GM19193 (cell line): ENCODE data around the gene DIS3L2.

Experiments used
- POLR2A ChIP-seq: IDR thresholded peaks from 4 replicates; pipeline ENCODE4 v1.6.1; 2011; ENCODE audit not compliant: insufficient read depth, insufficient read length; ENCODE audit errors: extremely low read depth

Gene DIS3L2

GRCh38 chr2:232138441-232138840 lies 176.9 kb downstream of the DIS3L2 start:
- no peak for TF ChIP-seq POLR2A

- TF ChIP-seq POLR2A, result no peak
Observed at GRCh38 chr2:232139171-232139594, 177.7 kb downstream of the DIS3L2 start.

DNA sequence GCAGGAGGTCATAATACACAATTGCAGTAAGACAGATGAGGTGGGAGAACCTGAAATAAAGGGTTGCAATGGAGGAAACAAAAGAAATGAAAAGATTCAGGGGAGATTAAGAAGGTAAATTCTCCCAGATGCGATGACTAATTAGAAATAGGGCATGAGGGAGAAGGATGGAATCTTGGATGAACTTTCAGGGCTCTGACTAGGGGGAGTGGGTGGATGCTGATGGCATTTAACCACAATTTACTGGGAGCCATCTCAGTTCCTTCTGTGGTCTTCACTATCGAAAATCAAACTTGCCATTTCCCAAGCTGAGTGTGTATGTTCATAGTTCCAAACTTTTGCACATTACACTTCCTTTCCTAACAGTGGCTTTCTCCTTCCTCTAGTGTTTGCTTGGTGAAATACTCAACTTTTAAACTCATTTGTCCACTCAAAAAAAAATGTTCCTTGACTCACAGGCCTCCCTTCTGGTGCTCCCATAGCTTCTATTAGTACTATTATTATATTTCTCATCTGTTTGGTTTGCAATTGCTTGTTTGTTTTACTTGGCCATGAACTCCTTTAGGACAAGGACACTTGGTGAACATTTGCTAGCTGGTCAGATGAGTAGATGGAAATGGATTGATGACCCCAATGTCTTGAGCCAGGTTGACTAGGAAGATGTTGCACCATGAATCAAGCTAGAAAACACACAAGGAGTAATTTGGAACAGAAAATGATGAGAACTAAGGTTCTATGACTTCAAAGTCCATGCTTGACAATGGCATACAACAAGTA lies 178.5 kb downstream of the DIS3L2 start:
- TF ChIP-seq POLR2A, result no peak

DNA sequence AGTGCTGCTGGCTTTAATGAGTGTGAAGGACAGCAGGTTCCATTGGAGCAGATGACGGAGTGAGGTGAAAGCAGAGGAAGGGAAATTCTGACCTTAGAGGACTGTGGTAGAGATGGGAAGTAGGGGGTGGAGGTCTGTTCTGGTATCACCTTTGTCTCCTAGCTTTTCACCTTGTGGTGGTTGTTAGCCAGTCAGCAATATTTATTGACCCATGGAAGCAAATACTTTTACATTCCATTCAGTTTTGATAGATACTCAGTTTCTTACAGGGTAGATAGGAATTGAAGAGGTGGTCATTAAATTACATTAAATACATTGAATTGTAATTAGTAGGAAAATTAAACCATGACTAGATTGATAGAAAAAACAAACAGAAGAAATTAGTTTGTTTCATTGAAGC lies 180.1 kb downstream of the DIS3L2 start:
- TF ChIP-seq POLR2A, result no peak

DNA sequence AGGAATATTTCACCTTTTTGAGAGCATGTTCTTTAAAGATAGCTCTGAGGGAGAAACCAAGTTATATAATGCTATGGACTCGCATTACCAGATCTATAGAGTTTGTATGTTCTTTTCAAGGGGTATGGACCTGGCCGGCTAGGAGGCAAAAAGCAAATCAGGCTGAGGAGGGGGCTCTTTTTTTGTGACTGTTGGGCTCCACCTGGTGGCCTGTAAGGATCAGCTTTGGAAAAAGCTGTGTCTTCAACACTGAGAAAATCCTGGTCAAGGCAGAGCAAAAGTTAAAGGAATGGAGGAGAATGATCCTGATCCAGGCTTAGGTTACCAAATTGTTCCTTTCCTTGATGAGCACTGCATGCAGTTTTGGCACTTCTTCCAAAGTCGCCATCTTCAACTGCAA lies 180.5 kb downstream of the DIS3L2 start:
- TF ChIP-seq POLR2A, result no peak

DNA sequence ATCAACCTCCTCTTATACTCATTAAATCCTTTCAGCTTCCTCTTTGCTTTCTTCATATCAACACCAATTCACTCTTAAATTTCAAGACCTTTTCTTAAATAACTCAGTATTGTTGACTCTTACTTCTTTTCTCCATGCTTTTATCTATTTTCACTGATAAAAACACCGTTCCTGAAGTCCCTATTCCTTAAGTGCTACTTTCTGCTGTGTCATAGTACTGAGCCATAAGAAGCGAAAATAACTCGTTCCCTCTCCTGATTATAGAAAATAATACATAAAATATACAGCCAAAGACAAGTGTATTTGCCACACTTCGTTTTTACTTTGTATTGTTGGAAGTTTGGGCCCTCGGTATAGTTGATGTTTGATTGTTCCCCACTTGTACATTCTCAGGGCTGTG lies 181.0 kb downstream of the DIS3L2 start:
- TF ChIP-seq POLR2A, result no peak

DNA sequence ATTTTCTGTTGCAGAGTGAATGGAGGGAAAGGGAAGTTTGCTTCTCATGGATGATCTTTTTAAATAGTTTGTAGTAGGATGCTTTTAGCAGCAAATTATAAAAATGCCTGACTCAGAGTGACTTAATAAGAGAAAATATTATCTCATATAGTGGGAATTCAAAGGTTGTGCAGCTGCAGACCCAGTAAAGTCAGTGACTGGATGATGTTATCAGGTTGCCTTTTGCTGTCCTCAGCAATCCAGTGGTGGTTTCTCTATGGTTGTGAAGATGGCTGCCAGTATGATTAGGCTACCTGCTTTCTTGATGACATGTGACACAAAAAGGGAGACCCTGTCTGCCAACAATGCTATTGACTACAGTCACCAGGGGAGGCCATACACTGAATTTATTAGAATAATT lies 184.8 kb downstream of the DIS3L2 start:
- TF ChIP-seq POLR2A, result no peak

DNA sequence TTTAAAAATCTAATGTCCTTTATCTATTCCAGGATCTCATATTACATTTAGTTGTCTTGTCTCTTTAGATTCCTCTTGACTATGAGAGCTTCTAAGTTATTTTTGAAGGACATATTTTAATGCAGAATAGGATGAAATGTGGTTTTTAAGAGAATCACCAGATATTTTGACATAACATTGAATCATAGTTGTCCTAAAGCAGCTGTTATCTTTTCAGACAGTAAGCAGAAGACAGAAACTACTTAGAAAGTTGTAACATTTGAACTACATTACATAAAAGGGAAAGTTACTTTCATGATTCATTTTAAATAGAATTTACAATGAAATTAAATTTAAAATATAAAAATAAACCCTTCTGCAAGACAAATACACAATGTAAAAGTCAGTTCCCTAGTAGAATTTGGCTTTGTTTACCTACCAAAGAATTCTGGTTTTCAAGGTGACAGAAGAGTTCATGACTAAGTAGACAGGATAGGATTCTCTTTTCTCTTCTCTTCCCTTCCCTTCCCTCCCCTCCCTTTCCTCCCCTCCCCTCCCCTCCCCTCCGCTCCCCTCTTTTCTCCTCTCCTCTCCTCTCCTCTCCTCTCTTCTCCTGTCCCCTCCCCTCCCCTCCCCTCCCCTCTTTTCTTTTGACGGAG lies 186.0 kb downstream of the DIS3L2 start:
- no peak for TF ChIP-seq POLR2A

- no peak for TF ChIP-seq POLR2A
Observed at GRCh38 chr2:232162187-232162586, 200.7 kb downstream of the DIS3L2 start.

DNA sequence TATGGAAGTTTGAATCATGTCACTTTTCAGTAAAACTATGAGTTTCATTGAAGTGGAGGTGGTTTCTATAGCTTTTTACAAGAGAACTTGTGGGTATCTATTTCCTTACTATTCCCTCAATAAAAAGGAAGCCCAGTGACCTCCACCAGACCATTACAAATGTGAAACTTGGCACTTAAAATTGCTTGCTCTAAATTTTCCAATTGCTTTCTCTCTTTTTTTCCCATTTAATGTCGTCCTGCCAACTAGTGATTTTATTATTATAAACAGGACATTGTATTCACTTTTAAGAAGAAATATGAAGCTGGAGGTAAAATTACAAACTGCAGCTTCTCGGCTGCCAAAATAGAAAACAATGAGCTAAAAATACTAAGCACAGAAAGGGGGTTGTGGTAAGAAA lies 208.9 kb downstream of the DIS3L2 start:
- no peak for TF ChIP-seq POLR2A

DNA sequence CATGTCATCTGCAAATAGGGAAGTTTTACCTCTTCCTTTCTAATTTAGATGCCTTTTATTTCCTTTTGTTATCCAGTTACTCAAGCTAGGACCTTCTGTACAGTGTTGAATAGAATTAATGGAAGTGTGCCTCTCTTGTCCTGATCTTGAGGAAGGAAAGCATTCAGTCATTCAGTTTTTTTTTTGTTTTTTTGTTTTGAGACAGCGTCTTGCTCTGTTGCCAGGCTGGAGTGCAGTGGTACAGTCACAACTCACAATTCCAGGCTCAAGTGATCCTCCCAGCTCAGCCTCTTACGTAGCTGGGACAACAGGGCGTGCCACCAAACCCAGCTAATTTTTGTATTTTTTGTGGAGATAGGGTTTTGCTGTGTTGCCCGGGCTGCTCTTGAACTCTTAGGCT lies 213.1 kb downstream of the DIS3L2 start:
- TF ChIP-seq POLR2A, result no peak

DNA sequence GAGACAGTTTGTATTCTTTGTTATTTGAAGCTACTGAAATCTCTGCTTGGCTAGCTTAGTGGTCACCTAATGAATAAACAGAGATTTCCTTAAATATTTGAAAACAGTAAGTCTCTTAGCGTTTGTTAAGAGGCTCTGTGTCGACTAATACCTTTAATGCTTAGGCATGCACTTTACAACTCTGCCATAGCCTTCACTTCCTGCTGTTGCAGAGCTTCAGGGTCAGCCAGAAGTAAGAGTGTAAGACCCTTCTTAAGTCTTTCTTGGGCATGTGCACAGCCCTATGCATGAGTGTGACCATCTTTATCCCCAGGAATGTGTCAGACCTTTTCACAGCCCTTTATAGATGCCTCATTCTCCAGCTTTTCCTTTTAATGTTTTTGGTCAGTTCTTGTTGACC lies 221.8 kb downstream of the DIS3L2 start:
- no peak for TF ChIP-seq POLR2A

- no peak for TF ChIP-seq POLR2A
Observed at GRCh38 chr2:232184346-232184745, 222.8 kb downstream of the DIS3L2 start.

GRCh38 chr2:232190796-232191195 lies 229.3 kb downstream of the DIS3L2 start:
- TF ChIP-seq POLR2A, result no peak

DNA sequence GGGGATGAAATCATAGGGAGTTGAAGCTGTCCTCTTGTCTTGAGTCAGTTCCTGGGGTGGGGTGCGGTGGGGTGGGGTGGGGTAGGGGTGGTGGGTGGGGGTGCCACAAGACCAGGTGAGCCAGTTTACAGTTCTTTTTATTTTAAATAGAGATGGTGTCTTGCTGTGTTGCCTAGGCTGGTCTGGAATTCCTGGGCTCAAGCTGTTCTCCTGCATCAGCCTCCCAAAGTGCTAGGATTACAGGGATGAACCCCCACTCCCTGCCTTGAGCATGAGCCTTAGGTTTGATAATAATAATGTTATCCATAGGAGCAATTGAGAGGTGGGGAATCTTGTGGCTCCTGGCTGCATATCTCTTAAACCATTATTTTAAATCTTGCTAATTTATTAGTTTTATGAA lies 234.0 kb downstream of the DIS3L2 start:
- no peak for TF ChIP-seq POLR2A

GRCh38 chr2:232196802-232197201 lies 235.3 kb downstream of the DIS3L2 start:
- TF ChIP-seq POLR2A, result no peak
